ENCODE data around the gene MYO1A. TPM values are rescaled to one million over a fixed set of nuclear protein-coding genes. Genes with fewer than 3 reads are reported as not detected.
A peak's percentile ranks its signal among the peaks of the same experiment; 100 is the strongest.

Gene MYO1A
- total RNA-seq, 1 experiment from 2014 or later: 0.26 TPM

DNA sequence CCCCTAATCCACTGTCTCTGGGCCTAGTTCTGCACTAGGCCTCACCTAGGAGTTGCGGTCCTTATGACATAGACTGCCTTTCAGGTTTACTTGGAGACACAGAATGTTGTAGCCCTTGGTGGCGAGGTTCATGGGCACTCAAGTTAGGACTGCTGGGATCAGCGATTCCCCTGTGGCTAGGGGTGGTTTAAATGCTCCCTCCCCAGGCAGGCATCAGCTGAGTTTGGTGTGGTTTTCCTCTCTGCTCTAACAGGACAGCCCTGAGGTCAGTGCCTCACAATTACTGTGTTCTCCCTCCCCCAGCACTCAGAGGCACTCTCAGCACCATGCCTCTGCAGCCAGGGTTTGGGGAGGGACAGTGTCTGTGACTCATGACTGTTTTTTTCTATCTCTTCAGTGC, 70.3 kb downstream of the MYO1A start:
- Histone ChIP-seq H4K91ac (ENCODE audit: insufficient read length, low read depth, low read length) (no peak overlapping the region), H3K23ac (ENCODE audit: insufficient read length, low read depth, low read length) (no peak overlapping the region), H2BK12ac (ENCODE audit: insufficient read length, low read depth, low read length) (no peak overlapping the region), H3K4ac (ENCODE audit: low read depth, low read length) (no peak overlapping the region), H2BK15ac (ENCODE audit: low read depth, low read length) (no peak overlapping the region), H3K27ac (ENCODE audit: insufficient read length, low read depth, low read length) (no peak overlapping the region), H2BK120ac (ENCODE audit: low read depth, low read length, poor library complexity, severe bottlenecking) (no peak overlapping the region), H4K20me1 (ENCODE audit: control insufficient read depth, insufficient read depth, insufficient read length) (no peaks in the 10 kb centered on the region), H3K4me1 (ENCODE audit: insufficient read depth, low read length) (no peaks in the 10 kb centered on the region), H4K5ac (ENCODE audit: insufficient read length, low read depth, low read length) (no peak overlapping the region), H2AFZ (ENCODE audit: low read length) (no peak overlapping the region), H4K8ac (replicated peaks; ENCODE audit: insufficient read length, low read depth, low read length) (no peak overlapping the region), H3K9ac (ENCODE audit: extremely low read depth, insufficient read length, low read length) (no peak overlapping the region), H2AK5ac (ENCODE audit: insufficient read length, low read length) (no peak overlapping the region), H3K4me2 (ENCODE audit: insufficient read depth, insufficient read length, low read length) (no peak overlapping the region), H3K14ac (ENCODE audit: insufficient read depth, low read length) (no peak overlapping the region; the same call in 1 of the 2 replicates), H3K18ac (ENCODE audit: insufficient read length, low read depth, low read length) (no peak overlapping the region), H3K79me2 (ENCODE audit: insufficient read depth, low read length) (no peaks in the 10 kb centered on the region), H3K27me3 (ENCODE audit: insufficient read depth, low read length) (no peaks in the 10 kb centered on the region), H3T11ph (ENCODE audit: low read length) (no peak overlapping the region), H2BK20ac (ENCODE audit: low read depth, low read length, poor library complexity, severe bottlenecking) (no peak overlapping the region), H3K79me1 (ENCODE audit: insufficient read depth, low read depth, low read length, poor library complexity, severe bottlenecking) (no peaks in the 10 kb centered on the region), H3K9me3 (ENCODE audit: control insufficient read depth, low read depth, low read length) (no peaks in the 10 kb centered on the region), H2BK5ac (ENCODE audit: insufficient read length, low read length) (no peak overlapping the region), H3K56ac (ENCODE audit: insufficient read length, low read depth, low read length) (no peak overlapping the region), H3K23me2 (ENCODE audit: insufficient read length, low read depth, low read length, poor library complexity, severe bottlenecking) (no peaks in the 10 kb centered on the region)
- Mint-ChIP-seq H3K27me3 (ENCODE audit: low read depth) (no peaks in the 10 kb centered on the region; the same call in 1 of the 2 replicates), H3K4me3 (no peak overlapping the region), H3K4me1 (no peaks in the 10 kb centered on the region), H3K36me3 (ENCODE audit: insufficient read depth in 1 of 3, low read depth in 3 of 3) (peaks cover 0 to 4% (median 0%) of the 10 kb centered on the region in 3 experiments; a peak in 2 of 7 replicates), H3K27ac (0 out of 7 replicates have a peak overlapping the region, but pooled peaks of 1 of the 3 experiments have one; percentile 33), H3K9me3 (peaks cover 3 to 4% of the 10 kb centered on the region in 2 experiments; a peak in 3 of 5 replicates)
- no CpG with 5 or more reads among the region's 3 CpGs for WGBS (ENCODE audit: extremely low coverage, insufficient read length, low lambda C conversion rate)
- TF ChIP-seq, protein P1, sequence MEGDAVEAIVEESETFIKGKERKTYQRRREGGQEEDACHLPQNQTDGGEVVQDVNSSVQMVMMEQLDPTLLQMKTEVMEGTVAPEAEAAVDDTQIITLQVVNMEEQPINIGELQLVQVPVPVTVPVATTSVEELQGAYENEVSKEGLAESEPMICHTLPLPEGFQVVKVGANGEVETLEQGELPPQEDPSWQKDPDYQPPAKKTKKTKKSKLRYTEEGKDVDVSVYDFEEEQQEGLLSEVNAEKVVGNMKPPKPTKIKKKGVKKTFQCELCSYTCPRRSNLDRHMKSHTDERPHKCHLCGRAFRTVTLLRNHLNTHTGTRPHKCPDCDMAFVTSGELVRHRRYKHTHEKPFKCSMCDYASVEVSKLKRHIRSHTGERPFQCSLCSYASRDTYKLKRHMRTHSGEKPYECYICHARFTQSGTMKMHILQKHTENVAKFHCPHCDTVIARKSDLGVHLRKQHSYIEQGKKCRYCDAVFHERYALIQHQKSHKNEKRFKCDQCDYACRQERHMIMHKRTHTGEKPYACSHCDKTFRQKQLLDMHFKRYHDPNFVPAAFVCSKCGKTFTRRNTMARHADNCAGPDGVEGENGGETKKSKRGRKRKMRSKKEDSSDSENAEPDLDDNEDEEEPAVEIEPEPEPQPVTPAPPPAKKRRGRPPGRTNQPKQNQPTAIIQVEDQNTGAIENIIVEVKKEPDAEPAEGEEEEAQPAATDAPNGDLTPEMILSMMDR (conservative IDR thresholded peaks at IDR 0.05): no peak
- no peak for DNase-seq

Other genes with a start within 250 kb of the MYO1A start
- gene SDR9C7, start 115.7 kb downstream of the MYO1A start, total RNA-seq (2021): not detected in 2 replicates
- 0.31 and 0.39 TPM in 2 replicates for gene RDH16, start 92.5 kb downstream of the MYO1A start, total RNA-seq (2021)
- 30.3 and 31.2 TPM in 2 replicates for gene ZBTB39, start 43.6 kb downstream of the MYO1A start, total RNA-seq (2021)
- gene TAC3, start 33.6 kb downstream of the MYO1A start, total RNA-seq (2021): 4.4 and 6.2 TPM in 2 replicates
- gene NEMP1, start 28.7 kb upstream of the MYO1A start, total RNA-seq (2021): 50.1 and 53.0 TPM in 2 replicates
- gene NAB2, start 39.0 kb upstream of the MYO1A start, total RNA-seq (2021): 67.8 and 68.1 TPM in 2 replicates
- 42.9 and 44.4 TPM in 2 replicates for gene STAT6, start 61.2 kb upstream of the MYO1A start, total RNA-seq (2021)
- 98.4 and 115 TPM in 2 replicates for gene LRP1, start 78.4 kb upstream of the MYO1A start, total RNA-seq (2021)
- not detected in 2 replicates for gene LRP1-AS, start 97.5 kb upstream of the MYO1A start, total RNA-seq (2021)
- gene NXPH4, start 166.7 kb upstream of the MYO1A start, total RNA-seq (2021): 2.1 and 2.8 TPM in 2 replicates
- 257 and 260 TPM in 2 replicates for gene SHMT2, start 179.6 kb upstream of the MYO1A start, total RNA-seq (2021)
- gene STAC3, start 201.1 kb upstream of the MYO1A start, total RNA-seq (2021): 2.0 and 2.8 TPM in 2 replicates

Measured in H9 (cell line).